H1 (cell line): ENCODE measurements around the gene GABPB1.
"Not testable (repeated sequence)": the region's sequence is repeated elsewhere in the genome, so short reads cannot be mapped to it uniquely, and the experiment has no call there.

Experiments
- EP300 ChIP-seq, 2 experiments: IDR thresholded peaks; 1 replicate in 1 of 2; 2 replicates in 1 of 2; pipeline ENCODE4 v1.6.1; 2011 to 2012; ENCODE audit warnings: low read depth in 2 of 2, low read length in 2 of 2, mild to moderate bottlenecking in 2 of 2, borderline replicate concordance in 1 of 2, inconsistent platforms in 1 of 2, moderate library complexity in 1 of 2
- EZH2 ChIP-seq: fragments of 200-600 bp; sonication (generic); IDR thresholded peaks from 2 replicates; pipeline ENCODE4 v1.7.1; 2012; ENCODE audit warnings: low read depth, mild to moderate bottlenecking, moderate library complexity, low read length, inconsistent platforms; ENCODE audit not compliant: severe bottlenecking
- HDAC2 ChIP-seq, 2 experiments: fragments of 300-600 bp in 1 of 2; sonication (generic) in 1 of 2; IDR thresholded peaks; 2 replicates each; pipeline ENCODE4 v1.6.1; 2011 to 2012; ENCODE audit warnings: low read depth in 2 of 2, low read length in 2 of 2, mild to moderate bottlenecking in 2 of 2, moderate library complexity in 2 of 2, borderline replicate concordance in 1 of 2, inconsistent platforms in 1 of 2
- JUN ChIP-seq: IDR thresholded peaks from 2 replicates; pipeline ENCODE4 v1.6.1; 2011; ENCODE audit warnings: low read depth, mild to moderate bottlenecking, improper control_type of control experiment, low read length
- NANOG ChIP-seq: IDR thresholded peaks from 2 replicates; pipeline ENCODE4 v1.6.1; 2011; ENCODE audit warnings: low read length, low read depth, mild to moderate bottlenecking, inconsistent platforms; ENCODE audit not compliant: insufficient read depth, poor library complexity, severe bottlenecking
- POLR2AphosphoS5 ChIP-seq: IDR thresholded peaks from 2 replicates; pipeline ENCODE4 v1.6.1; 2011; ENCODE audit warnings: low read depth, low read length
- RXRA ChIP-seq: IDR thresholded peaks from 2 replicates; pipeline ENCODE4 v1.6.1; 2011; ENCODE audit warnings: low read depth, mild to moderate bottlenecking, low read length, moderate library complexity; ENCODE audit not compliant: insufficient read depth
- SIN3A ChIP-seq, 2 experiments: IDR thresholded peaks in 1 of 2; conservative IDR thresholded peaks in 1 of 2; 2 replicates each; pipeline ENCODE4 v1.6.1; 2011 to 2012; ENCODE audit warnings: low read length in 2 of 2, improper control_type of control experiment in 1 of 2, low read depth in 1 of 2, mild to moderate bottlenecking in 1 of 2
- SP4 ChIP-seq: IDR thresholded peaks from 2 replicates; pipeline ENCODE4 v1.6.1; 2012; ENCODE audit warnings: low read length, inconsistent platforms
- TCF12 ChIP-seq: IDR thresholded peaks from 2 replicates; pipeline ENCODE4 v1.6.1; 2011; ENCODE audit warnings: low read depth, mild to moderate bottlenecking, low read length
- TF ChIP-seq, protein P1 (sequence below), 3 experiments: IDR thresholded peaks; 1 replicate in 2 of 3; 2 replicates in 1 of 3; pipeline versions ENCODE4 v1.5.1 to v1.6.1; 2011; ENCODE audit warnings: low read length in 3 of 3, mild to moderate bottlenecking in 3 of 3, inconsistent platforms in 2 of 3, low read depth in 1 of 3, moderate library complexity in 1 of 3; ENCODE audit not compliant: insufficient read depth in 1 of 3; ENCODE audit errors: control extremely low read depth in 1 of 3

DNA sequence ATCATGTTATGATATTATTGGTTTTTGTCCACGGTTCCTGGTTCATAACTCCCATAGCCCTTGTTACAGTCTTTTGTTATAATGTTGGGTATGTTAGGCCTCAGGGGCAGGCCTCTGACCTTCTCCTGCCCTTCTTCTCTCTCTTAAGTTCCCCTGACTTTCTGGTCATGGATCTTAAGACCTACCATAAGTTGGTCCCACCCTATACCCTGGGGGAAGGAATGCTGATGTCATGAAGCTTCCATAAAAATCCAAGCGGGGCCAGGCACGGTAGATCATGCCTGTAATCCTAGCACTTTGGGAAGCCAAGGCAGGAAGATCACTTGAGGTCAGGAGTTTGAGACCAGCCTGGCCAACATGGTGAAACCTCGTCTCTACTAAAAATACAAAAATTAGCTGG, 36.6 kb upstream of the GABPB1 start:
- not testable (repeated sequence) for TF ChIP-seq RXRA; EP300 (IDR thresholded peaks at IDR 0.05; ENCODE audit: borderline replicate concordance in 1 of 2, low read depth in 2 of 2, low read length in 2 of 2); SP4; TCF12; HDAC2 (IDR thresholded peaks at IDR 0.05; ENCODE audit: borderline replicate concordance in 1 of 2, low read depth in 2 of 2, low read length in 2 of 2); SIN3A (conservative IDR thresholded peaks at IDR 0.05 in 1 of 2, IDR thresholded peaks at IDR 0.05 in 1 of 2; ENCODE audit: low read depth in 1 of 2, low read length in 2 of 2); POLR2AphosphoS5; JUN; EZH2; NANOG
- TF ChIP-seq, protein P1, sequence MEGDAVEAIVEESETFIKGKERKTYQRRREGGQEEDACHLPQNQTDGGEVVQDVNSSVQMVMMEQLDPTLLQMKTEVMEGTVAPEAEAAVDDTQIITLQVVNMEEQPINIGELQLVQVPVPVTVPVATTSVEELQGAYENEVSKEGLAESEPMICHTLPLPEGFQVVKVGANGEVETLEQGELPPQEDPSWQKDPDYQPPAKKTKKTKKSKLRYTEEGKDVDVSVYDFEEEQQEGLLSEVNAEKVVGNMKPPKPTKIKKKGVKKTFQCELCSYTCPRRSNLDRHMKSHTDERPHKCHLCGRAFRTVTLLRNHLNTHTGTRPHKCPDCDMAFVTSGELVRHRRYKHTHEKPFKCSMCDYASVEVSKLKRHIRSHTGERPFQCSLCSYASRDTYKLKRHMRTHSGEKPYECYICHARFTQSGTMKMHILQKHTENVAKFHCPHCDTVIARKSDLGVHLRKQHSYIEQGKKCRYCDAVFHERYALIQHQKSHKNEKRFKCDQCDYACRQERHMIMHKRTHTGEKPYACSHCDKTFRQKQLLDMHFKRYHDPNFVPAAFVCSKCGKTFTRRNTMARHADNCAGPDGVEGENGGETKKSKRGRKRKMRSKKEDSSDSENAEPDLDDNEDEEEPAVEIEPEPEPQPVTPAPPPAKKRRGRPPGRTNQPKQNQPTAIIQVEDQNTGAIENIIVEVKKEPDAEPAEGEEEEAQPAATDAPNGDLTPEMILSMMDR (IDR thresholded peaks at IDR 0.05; ENCODE audit: control extremely low read depth in 1 of 3, insufficient read depth in 1 of 3, low read depth in 1 of 3, low read length in 3 of 3): not testable (repeated sequence)
